GM18873 (cell line): Measurements from ENCODE around the gene ITM2B.
"Not testable (repeated sequence)": the region's sequence is repeated elsewhere in the genome, so short reads cannot be mapped to it uniquely, and the experiment has no call there.

Experiments used
- ATAC-seq: cut with Tn5 transposase; IDR thresholded peaks from one replicate; pipeline ENCODE4 v1.9.1; 2021; ENCODE audit warnings: mild to moderate bottlenecking, moderate library complexity, moderate number of reproducible peaks; ENCODE audit not compliant: unreplicated experiment, low FRiP score

Gene ITM2B

DNA sequence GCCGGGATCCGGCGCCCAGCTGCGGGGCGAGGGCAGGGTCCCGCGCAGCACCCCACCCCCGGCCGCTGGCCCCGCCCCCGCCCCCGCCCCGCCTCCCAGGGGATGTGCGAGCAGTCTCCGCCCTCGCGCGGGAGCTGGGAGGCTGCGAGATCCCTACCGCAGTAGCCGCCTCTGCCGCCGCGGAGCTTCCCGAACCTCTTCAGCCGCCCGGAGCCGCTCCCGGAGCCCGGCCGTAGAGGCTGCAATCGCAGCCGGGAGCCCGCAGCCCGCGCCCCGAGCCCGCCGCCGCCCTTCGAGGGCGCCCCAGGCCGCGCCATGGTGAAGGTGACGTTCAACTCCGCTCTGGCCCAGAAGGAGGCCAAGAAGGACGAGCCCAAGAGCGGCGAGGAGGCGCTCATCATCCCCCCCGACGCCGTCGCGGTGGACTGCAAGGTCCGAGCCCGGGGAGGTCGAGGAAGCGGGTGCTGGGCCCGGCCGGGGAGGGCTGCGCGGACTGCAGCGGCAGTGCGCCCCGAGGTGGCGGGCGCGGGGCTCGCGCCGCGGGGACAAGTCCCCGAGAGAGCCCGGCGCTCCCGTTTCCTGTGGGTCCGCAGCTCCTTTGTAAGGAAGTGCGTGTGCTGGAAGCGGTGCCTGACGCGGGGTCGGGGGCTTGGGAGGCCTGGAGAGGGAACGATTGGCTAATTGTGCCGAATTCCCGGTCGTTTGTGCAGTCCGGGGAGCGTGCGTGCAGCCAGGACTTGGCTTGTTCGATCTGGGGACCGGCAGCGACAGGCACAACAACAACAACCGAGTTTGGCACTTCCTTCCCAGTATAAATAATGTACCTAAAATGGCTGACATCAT is at the start of gene ITM2B:
Gene ITM2B, plus strand, starts transcription at position 161 of the 843 bp plus-strand sequence. Its CDS starts 155 bp downstream, at position 316.
- ATAC-seq = peak; percentile 33

DNA sequence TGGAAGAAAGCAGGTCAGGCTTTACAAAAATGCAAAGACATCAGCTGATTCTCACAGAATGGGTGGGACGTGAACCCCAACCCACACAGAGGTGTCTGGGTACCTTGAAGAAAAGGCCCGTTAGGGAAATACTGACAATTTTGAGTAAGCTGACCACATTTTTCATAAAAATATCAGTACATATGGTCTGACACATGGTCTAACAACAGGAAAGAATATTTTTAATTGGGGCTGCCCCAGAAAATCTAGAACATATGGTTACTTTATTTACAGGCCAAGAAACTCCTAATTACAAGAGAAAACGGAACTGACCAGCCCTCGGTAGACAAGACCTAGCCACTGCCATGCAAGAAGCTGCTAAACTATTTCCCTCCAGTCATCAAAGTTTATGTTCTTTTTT is 48.7 kb upstream of the ITM2B start:
- no peak for ATAC-seq

DNA sequence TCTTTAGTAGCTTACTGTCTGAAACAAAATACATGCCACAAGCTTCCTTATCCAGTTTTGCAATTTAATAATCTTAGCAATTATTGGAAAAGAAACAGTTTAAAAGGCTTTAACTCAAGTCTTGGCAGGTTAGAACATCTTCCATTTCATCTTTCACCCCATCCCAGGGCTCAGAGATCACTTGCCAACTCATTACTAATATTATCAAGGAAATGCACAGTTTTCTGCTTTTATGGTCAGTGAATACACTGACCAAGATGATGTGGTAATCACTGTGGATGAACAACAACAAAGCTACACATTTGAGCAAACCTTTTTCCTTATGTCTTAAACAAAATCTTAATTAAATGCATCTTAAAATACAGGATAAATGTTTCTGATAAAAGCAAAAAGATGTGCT is 48.0 kb upstream of the ITM2B start:
- ATAC-seq = no peak

DNA sequence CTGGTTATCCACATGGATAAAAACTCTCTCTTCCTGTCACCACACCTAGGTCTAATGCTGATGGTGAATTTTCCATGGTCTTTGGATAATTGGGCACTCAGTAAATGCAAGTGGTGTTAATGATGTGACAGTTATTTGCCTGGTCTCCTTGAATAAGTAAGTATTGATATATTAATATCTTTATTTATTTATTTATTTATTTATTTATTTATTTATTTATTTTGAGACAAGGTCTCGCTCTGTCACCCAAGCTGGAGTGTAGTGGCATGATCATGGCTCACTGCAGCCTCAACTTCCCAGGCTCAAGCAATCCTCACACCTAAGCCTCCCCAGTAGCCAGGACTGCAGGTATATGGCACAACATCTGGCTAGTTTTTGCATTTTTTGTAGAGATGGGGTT is 46.3 kb upstream of the ITM2B start:
- no peak for ATAC-seq

DNA sequence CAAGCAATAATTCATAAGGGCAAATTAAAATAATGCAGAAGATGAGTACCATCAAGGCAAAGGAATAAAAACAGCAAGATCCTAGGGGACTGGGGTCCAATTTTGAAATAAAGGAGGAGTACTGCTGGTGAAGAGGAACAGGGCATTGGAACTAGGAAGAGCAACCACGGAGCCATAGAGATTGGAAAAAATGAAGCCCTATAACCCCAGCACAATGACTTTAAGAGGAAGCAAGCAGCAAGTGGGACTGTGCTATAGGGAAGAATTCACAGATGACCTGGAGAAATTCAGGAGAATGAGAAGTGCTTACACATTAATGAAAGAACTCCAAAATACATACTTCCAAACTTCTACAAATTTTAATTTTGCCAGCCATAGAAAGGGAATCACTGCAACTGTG is 44.9 kb upstream of the ITM2B start:
- no peak for ATAC-seq

DNA sequence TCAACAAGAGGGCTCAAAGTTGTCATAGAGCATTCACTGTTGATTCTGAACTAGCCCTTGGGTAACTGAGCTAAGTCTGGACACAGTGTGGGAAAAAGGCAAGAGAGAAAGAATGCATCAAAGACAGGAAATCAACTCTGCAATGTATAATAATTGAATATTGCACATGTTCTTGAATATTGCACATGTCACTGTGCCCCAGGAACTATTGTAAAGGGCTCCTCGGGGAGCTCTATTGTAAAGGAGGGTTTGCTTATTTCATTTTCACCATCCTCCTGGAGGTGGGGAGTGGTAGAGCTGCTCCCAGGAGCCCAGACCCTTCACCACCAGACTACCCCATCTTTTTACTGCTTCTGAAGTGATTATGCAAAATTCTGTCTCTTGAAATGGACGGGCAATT is 44.4 kb upstream of the ITM2B start:
- ATAC-seq = no peak

DNA sequence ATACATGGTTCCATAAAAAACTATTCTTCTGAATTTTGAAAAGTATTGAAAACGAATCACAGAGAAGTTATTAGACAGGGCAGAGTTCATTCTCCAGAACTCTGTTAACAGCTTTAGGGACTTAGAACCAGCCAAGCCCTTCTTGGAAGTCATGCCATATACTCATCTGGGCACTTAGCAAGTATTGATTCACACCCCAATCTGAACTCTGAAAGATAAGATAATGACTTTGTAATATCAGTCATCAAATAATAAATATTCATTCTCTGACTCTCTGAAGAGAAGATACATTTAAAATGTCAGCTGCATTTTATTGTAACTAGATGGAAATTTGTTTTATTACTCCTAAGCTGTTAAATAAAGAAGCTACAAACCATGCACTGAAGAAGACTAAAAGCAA is 43.8 kb upstream of the ITM2B start:
- ATAC-seq = no peak

DNA sequence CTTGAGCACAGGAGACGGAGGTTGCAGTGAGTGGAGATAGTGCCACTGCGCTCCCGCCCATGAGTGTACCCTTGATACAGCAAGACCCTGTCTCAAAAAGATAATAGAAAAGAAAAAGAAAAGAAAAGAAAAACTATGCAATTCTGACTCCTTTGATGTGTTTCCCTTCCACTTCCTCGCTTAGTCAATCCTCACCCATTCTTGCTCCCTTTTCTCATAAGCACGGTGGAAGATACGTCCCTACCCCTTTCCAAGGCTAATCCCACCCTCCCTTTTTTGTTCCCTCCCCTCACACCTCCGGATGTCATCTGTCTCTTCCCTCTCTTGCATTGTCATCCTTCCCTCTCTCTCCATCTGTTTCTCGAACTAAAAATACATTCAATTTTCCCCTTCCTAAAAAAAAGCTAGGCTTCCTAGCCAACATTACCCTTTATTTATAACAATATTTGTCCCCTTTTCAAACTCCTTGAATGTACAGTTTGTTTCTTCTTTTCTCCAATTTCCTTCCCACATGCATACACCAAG is 40.5 kb upstream of the ITM2B start:
- no peak for ATAC-seq

DNA sequence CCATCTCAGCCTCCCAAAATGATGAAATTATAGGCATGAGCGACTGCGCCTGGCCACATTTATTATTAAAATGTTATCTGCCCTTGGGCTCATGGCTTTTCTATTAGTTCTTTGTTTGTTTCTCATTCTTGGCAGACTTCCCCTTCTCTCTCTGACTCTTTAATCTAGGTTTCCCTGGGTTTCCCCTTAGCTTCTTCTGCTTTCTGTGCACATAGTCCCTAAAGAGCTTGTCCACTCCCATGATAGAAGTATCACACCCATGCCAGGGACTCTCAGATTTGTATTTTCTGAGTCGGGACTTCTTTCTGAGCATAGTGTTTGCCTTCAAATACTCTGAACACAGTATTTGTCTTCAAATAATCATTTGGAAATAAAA is 38.6 kb upstream of the ITM2B start:
- ATAC-seq = no peak

DNA sequence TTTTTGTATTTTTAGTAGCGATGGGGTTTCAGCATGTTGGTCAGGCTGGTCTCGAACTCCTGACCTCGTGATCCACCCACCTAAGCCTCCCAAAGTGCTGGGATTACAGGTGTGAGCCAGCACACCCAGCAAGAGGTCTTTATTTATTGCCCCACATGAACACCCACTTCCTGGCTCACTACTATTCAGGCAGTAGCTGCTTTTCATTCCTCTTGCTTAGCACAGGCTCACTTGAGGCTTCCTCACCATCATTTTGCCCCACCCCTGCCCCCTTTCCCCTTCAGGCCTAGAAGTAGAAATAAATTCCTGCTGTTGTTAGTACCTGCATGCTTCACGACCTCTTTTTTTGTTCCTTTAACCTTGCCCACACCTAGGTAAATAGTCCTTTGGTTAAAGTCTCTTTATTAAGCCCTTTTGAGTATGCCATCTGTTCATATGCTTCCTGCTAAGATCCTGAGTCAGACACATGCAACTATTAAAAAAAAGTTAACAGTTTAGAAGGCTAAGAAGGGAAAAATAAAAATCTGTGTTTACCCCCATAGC is 33.5 kb upstream of the ITM2B start:
- ATAC-seq = no peak

DNA sequence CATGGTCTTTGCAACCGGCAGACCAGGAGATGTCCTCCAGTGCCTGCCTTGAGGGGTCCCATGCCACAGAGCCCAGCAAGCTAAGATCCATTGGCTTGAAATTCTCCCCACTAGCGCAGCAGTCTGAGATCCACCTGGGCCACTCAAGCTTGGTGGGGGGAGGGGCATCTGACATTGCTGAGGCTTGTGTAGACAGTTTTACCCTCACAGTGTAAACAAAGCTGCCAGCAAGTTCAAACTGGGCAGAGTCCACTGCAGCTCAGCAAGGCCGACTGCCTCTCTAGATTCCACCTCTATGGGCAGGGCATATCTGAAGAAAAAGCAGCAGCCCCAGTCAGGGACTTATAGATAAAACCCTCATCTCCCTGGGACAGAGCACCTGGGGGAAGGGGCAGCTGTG is 32.0 kb upstream of the ITM2B start:
- ATAC-seq = no peak

DNA sequence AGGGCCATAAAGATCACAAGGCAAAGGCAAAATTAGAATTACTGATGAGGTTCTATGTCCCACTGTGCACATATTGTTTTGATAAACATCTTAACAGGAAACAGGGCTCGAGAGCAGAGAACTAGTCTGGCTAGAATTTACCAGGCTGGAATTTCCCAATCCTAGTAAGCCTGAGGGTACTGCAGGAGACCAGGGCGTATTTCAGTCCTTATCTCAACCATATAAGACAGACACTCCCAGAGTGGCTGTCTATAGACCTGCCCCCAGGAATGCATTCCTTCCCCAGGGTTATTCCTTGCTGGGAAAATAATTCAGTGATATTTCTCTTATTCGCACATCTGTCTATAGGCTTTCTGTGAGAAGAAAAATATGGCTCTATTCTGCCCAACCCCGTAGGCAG is 25.8 kb upstream of the ITM2B start:
- ATAC-seq = not testable (repeated sequence)

DNA sequence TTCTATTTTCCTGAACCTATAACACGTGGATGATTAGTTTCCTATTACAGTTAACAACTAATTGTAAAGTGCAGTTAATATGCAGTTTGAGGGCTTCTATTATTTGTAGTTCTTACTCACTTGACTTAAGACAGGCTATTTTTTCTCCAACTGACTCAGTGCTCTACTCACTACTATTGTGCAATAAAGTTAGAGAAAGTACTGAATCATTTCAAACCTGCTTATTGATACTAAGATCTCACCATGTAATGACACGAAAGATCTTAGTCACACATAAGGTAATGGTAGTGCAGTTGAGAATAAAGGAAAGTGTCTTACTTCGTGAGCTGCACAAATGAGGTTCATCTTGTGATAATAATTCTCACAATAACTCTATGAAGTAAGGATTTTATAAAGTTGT is 22.8 kb upstream of the ITM2B start:
- ATAC-seq = no peak

DNA sequence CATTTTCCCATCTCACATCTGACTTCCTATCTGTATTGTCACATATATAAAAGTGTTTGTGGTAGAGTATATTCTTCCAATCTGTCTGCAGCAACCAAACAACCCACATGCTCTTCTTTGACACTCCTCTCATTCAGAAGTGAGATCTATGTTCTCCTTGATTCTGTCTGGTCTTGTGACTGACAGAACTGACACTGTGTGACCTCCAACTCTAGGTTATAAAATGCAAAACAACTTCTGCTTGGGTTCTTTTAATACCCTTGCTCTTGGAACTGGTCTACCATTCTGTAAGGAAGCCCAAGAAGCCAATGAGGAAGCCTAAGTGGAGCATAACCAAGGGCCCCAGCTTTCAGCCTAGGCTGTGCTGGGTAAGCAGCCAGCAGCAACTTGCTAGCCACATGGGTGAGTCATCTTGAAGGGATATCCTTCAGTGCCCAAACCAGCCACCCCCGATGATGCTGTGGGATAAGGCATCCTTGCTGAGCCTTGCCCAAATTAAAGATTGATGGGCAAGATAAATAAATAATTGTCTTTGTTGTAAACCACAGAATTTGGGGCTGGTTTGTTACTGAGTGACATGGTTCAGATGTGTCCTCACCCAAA is 18.4 kb upstream of the ITM2B start:
- no peak for ATAC-seq

DNA sequence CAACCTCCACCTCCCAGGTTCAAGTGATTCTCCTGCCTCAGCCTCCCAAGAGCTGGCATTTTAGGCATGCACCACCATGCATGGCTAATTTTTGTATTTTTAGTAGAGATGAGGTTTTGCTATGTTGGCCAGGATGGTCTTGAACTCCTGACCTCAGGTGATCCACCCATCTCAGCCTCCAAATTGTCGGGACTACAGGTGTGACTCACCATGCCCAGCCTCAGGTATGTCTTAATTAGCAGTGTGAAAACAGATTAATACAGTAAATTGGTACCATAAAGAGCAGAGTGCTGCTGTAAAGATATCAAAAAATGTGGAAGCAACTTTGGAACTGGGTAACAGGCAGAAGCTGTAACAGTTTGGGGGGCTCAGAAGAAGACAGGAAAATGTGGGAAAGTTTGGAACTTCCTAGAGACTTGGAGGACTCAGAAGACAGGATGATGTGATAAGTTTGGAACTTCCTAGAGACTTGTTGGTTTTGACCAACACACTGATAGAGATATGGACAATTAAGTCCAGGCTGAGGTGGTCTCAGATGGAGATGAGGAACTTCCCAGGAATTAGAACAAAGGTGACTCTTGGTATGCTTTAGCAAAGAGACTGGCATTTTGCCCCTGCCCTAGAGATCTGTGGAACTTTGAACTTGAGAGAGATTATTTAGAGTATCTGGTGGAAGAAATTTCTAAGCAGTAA is 17.3 kb upstream of the ITM2B start:
- ATAC-seq = not testable (repeated sequence)

DNA sequence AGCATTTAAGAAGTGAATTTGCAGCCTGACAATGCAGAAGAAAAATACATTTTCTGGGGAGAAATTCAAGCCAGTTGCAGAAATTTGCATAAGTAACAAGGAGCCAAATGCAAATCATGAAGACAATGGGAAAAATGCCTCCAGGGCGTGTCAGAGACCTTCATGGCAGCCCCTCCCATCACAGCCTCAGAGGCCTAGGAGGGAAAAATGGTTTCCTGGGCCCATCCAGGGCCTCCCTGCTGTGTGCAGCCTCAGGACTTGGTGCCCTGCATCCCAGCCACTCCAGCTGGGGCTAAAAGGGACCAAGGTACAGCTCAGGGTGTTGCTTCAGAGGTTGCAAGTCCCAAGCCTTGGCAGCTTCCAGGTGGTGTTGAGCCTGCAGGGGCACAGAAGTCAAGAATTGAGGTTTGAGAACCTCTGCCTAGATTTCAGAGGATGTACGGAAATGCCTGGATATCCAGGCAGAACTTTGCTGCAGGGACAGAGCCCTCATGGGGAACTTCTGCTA is 16.7 kb upstream of the ITM2B start:
- ATAC-seq = no peak

DNA sequence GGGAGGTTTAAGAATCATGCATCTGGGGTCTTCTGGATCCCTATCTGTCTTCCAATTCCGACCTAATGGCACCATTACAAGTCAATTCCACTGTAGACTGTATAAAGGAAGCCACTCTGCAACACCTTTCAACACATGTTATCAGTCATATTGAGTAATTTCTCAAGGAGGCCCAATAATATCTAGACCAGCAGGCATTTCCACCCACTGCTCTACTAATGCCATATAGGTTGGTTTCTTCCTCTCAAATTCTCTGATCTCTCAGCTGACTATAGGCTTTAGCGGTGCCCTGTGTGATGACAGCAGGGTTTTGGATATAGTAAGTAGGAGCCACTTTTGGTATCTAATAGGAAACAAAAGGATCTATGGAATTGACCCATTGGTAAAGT is 12.4 kb upstream of the ITM2B start:
- no peak for ATAC-seq

DNA sequence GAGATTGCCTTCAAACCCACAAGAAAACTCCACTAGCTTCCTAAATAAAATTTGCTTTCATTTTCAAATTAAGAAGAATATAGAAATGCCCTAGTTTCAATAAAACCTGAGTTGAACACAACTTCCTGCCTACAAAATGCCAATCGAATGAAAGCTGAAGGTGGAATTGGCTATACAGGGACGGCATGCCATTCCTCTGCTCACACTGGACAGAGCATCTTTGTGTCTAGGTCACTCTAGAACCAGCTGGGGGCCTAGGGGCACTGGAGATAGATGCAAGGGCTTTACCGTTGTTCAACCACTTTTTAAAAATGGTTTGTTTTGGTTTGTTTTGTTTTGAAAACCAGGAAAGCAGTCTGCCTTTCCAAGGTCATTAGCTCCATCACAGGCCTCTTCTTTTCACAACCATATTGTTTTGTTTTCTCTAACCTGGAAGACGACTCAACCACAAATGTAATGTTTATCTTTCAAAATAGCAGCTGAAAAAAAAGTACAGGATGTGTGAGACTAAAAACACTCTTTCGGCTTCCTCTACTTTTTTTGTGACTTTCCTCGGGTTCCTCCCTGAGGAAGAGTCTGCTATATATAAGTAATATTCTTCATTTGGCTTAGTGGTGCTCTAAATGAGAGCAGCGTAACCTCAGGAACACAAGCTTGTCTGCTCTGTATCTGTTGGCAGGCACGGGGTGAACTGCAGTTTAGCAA is 11.9 kb upstream of the ITM2B start:
- no peak for ATAC-seq

DNA sequence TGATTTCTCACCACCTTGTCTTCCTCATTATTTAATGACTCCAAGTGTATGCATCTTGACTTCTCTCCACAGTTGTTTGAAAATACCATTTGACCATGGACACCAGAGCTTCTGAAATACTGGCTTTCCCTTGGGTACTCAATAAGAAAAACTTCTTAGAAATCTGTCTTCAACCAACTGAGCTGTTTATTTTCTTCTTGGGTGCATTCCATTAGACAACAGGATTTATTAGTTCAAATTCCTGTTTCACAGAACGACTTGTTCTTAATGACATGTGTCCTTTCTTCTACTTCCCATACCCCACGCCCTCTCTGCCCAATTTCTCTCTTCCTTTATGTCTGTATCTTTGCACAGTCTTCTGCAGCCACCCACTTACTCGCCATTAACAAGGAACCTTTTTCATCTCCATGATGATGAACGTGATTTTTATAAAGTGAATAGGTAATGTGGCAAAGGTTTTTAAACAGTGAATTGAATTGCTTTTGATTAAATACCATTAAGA is 11.3 kb upstream of the ITM2B start:
- ATAC-seq = no peak
